ENCODE data around the gene RBKS.

DNA sequence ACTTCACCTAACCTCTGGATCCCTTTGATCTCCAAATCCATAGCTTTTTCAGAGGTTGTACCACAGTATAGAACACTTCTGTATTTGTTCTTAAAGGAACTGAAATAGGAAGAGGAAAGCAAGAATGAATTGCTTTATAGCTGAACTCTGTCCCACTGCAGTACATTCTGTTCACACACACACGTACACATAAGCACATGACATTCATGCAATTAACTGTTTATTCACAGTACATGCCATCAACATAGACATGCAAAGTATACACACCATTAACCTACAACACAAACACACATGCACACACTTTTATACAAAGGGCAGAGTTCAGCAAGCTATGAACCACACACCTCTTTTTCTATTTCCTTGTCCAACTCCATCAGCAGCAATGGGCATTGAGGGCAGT lies 75.4 kb downstream of the RBKS start:
- no peak for TF ChIP-seq CTCF (IDR thresholded peaks at IDR 0.05; ENCODE audit: low read depth, low read length)
- no peak for TF ChIP-seq EZH2phosphoT487 (IDR thresholded peaks at IDR 0.05; ENCODE audit: low read depth)
